ENCODE measurements around the gene ATP6V1G1. TPM values are rescaled to one million over a fixed set of nuclear protein-coding genes. Genes with fewer than 3 reads are reported as not detected.

ATP6V1G1 gene
- polyA plus RNA-seq, 1 experiment: 138 TPM

GRCh38 chr9:114638404-114638803 lies 50.8 kb downstream of the ATP6V1G1 start:
- DNase-seq (ENCODE audit: low read depth, low spot score): no peak
- no peaks in the 10 kb centered on the region for H3K27me3 ChIP-seq (ENCODE audit: control insufficient read depth, insufficient read depth, low read length)
- H3K27ac ChIP-seq (ENCODE audit: low read depth, low read length): no peak overlapping the region
- H3K9me3 ChIP-seq (ENCODE audit: control insufficient read depth, insufficient read depth, low read length): no peaks in the 10 kb centered on the region
- TF ChIP-seq CTCF (IDR thresholded peaks at IDR 0.05; ENCODE audit: low read depth, low read length): no peak
- POLR2A ChIA-PET: no interaction called here
- H3K4me3 ChIP-seq (ENCODE audit: low read depth, low read length): no peak overlapping the region
- CTCF ChIA-PET: interaction anchor here (0.9 to 2.1 kb wide), 3 partner anchors 15 to 203 kb away, joined by 3 to 10 read pairs (median 6); no protein-coding TSS in a partner anchor

- POLR2A ChIA-PET: no interaction called here
- CTCF ChIA-PET: interaction anchor here (0.9 to 2.9 kb wide), 2 partner anchors 11 to 369 kb away, joined by 3 to 16 read pairs; no protein-coding TSS in a partner anchor
- Histone ChIP-seq H3K27ac (ENCODE audit: low read depth, low read length) (no peak overlapping the region), H3K4me3 (ENCODE audit: low read depth, low read length) (no peak overlapping the region), H3K9me3 (ENCODE audit: control insufficient read depth, insufficient read depth, low read length) (no peaks in the 10 kb centered on the region), H3K27me3 (ENCODE audit: control insufficient read depth, insufficient read depth, low read length) (no peaks in the 10 kb centered on the region)
- no peak for DNase-seq (ENCODE audit: low read depth, low spot score)
- TF ChIP-seq CTCF (IDR thresholded peaks at IDR 0.05; ENCODE audit: low read depth, low read length): no peak
Measured at GRCh38 chr9:114641967-114642366, 54.4 kb downstream of the ATP6V1G1 start.

GRCh38 chr9:114643001-114643400 lies 55.4 kb downstream of the ATP6V1G1 start:
- no peak for TF ChIP-seq CTCF (IDR thresholded peaks at IDR 0.05; ENCODE audit: low read depth, low read length)
- ChIA-PET POLR2A (no interaction called here), CTCF (interaction anchor here (2.9 kb wide), 1 partner anchor 10 kb away, joined by 16 read pairs; no protein-coding TSS in a partner anchor)
- H3K9me3 ChIP-seq (ENCODE audit: control insufficient read depth, insufficient read depth, low read length): no peaks in the 10 kb centered on the region
- no peak for DNase-seq (ENCODE audit: low read depth, low spot score)
- H3K27me3 ChIP-seq (ENCODE audit: control insufficient read depth, insufficient read depth, low read length): no peaks in the 10 kb centered on the region
- H3K4me3 ChIP-seq (ENCODE audit: low read depth, low read length): no peak overlapping the region
- no peak overlapping the region for H3K27ac ChIP-seq (ENCODE audit: low read depth, low read length)

- ChIA-PET CTCF (interaction anchor here (1.6 to 2.9 kb wide), 3 partner anchors 10 to 238 kb away, joined by 4 to 16 read pairs (median 7); no protein-coding TSS in a partner anchor), POLR2A (no interaction called here)
- no peak overlapping the region for H3K27ac ChIP-seq (ENCODE audit: low read depth, low read length)
- TF ChIP-seq CTCF (IDR thresholded peaks at IDR 0.05; ENCODE audit: low read depth, low read length): no peak
- no peaks in the 10 kb centered on the region for H3K27me3 ChIP-seq (ENCODE audit: control insufficient read depth, insufficient read depth, low read length)
- H3K9me3 ChIP-seq (ENCODE audit: control insufficient read depth, insufficient read depth, low read length): no peaks in the 10 kb centered on the region
- DNase-seq (ENCODE audit: low read depth, low spot score): no peak
- no peak overlapping the region for H3K4me3 ChIP-seq (ENCODE audit: low read depth, low read length)
Measured at GRCh38 chr9:114643896-114644295, 56.3 kb downstream of the ATP6V1G1 start.

Small RNA genes lying within 50 kb of the gene (small RNA-seq; reads per million reads assigned to genes)
- gene RF00019 (ENCODE audit: insufficient read length, low read depth): not detected

Other genes starting within 250 kb of the ATP6V1G1 start
- gene AKNA, start 199.8 kb upstream of the ATP6V1G1 start, polyA plus RNA-seq (2011; rRNA removed): 7.0 and 7.5 TPM in 2 replicates
- 1.1 and 1.2 TPM in 2 replicates for gene WHRN, start 82.3 kb upstream of the ATP6V1G1 start, polyA plus RNA-seq (2011; rRNA removed)
- gene TMEM268, start 23.5 kb downstream of the ATP6V1G1 start, polyA plus RNA-seq (2011; rRNA removed): 15.1 and 16.1 TPM in 2 replicates
- gene TEX53, start 70.0 kb downstream of the ATP6V1G1 start, polyA plus RNA-seq (2011; rRNA removed): not detected in 2 replicates
- gene TEX48, start 94.4 kb downstream of the ATP6V1G1 start, polyA plus RNA-seq (2011; rRNA removed): not detected in 2 replicates
- gene TNFSF15, start 218.3 kb downstream of the ATP6V1G1 start, polyA plus RNA-seq (2011; rRNA removed): 2.6 and 2.8 TPM in 2 replicates